GM12878 (cell line): Measurements from ENCODE around the gene ALDH1A2. TPM values are rescaled to one million over a fixed set of nuclear protein-coding genes. Genes with fewer than 3 reads are reported as not detected.

Source experiments
- ATAC-seq: fragments of 200-7000 bp; cut with Tn5 transposase; 3 replicates; pipeline ENCODE4 v1.9.1; 2020; ENCODE audit warnings: mild to moderate bottlenecking, moderate library complexity
- BruUV-seq: library from RNA; stranded (reverse); fragments of 400-500 nt; replicated peaks from 2 replicates; lab custom pipeline; 2021; lab: Mats Ljungman, UMichigan
- CTCF ChIA-PET: fragments of 300-600 bp; sonication (Branson Sonifier 250); formaldehyde crosslinking; extraction: SDS; loops from one replicate; lab custom pipeline; 2021; ENCODE audit warnings: inconsistent platforms; lab: Yijun Ruan, JAX
- POLR2A ChIA-PET: fragments of 350-600 bp; formaldehyde crosslinking; extraction: SDS; loops from one replicate; lab custom pipeline; 2021; ENCODE audit warnings: inconsistent platforms; lab: Charles Lee
- RAD21 ChIA-PET: fragments of 300-600 bp; sonication (Branson Sonifier 250); formaldehyde crosslinking; loops from one replicate; lab custom pipeline; 2023; ENCODE audit warnings: antibody characterized with exemption; ENCODE audit not compliant: unreplicated experiment; lab: Charles Lee
- SMC1A ChIA-PET: fragments of 300-600 bp; sonication (Branson Sonifier 250); formaldehyde crosslinking; loops from one replicate; lab custom pipeline; 2023; ENCODE audit not compliant: unreplicated experiment, uncharacterized antibody; lab: Charles Lee
- DNase-seq: peaks from one replicate; pipeline ENCODE4 v3.0.0-alpha.2; 2011; ENCODE audit warnings: low read depth, low spot score
- FAIRE-seq: peaks from 3 replicates; lab custom pipeline; 2011; peaks lifted over from hg19 to GRCh38; lab: Jason Lieb, UNC
- H2AFZ ChIP-seq: 2 replicates; pipeline ENCODE4 v1.6.0; 2011; ENCODE audit warnings: low read depth, low read length, control low read depth; ENCODE audit not compliant: control insufficient read depth
- H3K27ac ChIP-seq: 2 replicates; pipeline ENCODE4 v1.5.1; 2011; ENCODE audit warnings: control low read depth; ENCODE audit not compliant: control insufficient read depth, insufficient read depth
- H3K27me3 ChIP-seq, 2 experiments: replicated peaks in 1 of 2; 2 replicates each; pipeline versions ENCODE4 v1.6.0 to v1.6.1; 2011; ENCODE audit warnings: low read length in 1 of 2; ENCODE audit not compliant: control insufficient read depth in 2 of 2, insufficient read depth in 2 of 2
- H3K36me3 ChIP-seq, 2 experiments: 2 replicates each; pipeline ENCODE4 v1.5.1; 2011; ENCODE audit warnings: low read length in 1 of 2; ENCODE audit not compliant: control insufficient read depth in 2 of 2, insufficient read depth in 2 of 2
- H3K4me1 ChIP-seq: 2 replicates; pipeline ENCODE4 v1.6.1; 2011; ENCODE audit warnings: mild to moderate bottlenecking, low read length, moderate library complexity, mixed read lengths; ENCODE audit not compliant: control insufficient read depth, insufficient read depth
- H3K4me2 ChIP-seq: 2 replicates; pipeline ENCODE4 v1.6.0; 2011; ENCODE audit warnings: control low read depth; ENCODE audit not compliant: control insufficient read depth, insufficient read depth
- H3K4me3 ChIP-seq: fragments of 200-600 bp; sonication (generic); 2 replicates; pipeline ENCODE4 v1.5.1; 2016
- H3K79me2 ChIP-seq: 2 replicates; pipeline ENCODE4 v1.6.0; 2011; ENCODE audit warnings: low read length; ENCODE audit not compliant: control insufficient read depth, insufficient read depth
- H3K9ac ChIP-seq: 2 replicates; pipeline ENCODE4 v1.8.0; 2011; ENCODE audit warnings: low read length, control low read depth, mixed read lengths; ENCODE audit not compliant: control insufficient read depth, insufficient read depth
- H3K9me3 ChIP-seq: replicated peaks from 3 replicates; pipeline ENCODE4 v1.5.1; 2011; ENCODE audit warnings: mild to moderate bottlenecking, low read length; ENCODE audit not compliant: control insufficient read depth, insufficient read depth
- H4K20me1 ChIP-seq: 2 replicates; pipeline ENCODE4 v1.6.0; 2011; ENCODE audit not compliant: control insufficient read depth, insufficient read depth
- ATF7 ChIP-seq: fragments of 450-650 bp; IDR thresholded peaks from 2 replicates; pipeline ENCODE4 v1.6.1; 2016; ENCODE audit warnings: low read depth, mild to moderate bottlenecking
- CEBPB ChIP-seq, 2 experiments: fragments of 150-350 bp in 1 of 2; IDR thresholded peaks; 2 replicates each; pipeline ENCODE4 v1.6.1; 2012 to 2014; ENCODE audit warnings: low read depth in 2 of 2, low read length in 2 of 2, borderline replicate concordance in 1 of 2, inconsistent platforms in 1 of 2
- E2F8 ChIP-seq: fragments of 450-650 bp; IDR thresholded peaks from 2 replicates; pipeline ENCODE4 v1.6.1; 2018; ENCODE audit warnings: mild to moderate bottlenecking, low read depth, moderate library complexity; ENCODE audit not compliant: partially characterized antibody
- FOXK2 ChIP-seq: fragments of 450-650 bp; IDR thresholded peaks from 2 replicates; pipeline ENCODE4 v1.6.1; 2017; ENCODE audit warnings: mild to moderate bottlenecking, moderate library complexity
- IKZF1 ChIP-seq: fragments of 450-650 bp; conservative IDR thresholded peaks from 2 replicates; pipeline ENCODE4 v1.6.1; 2017; ENCODE audit warnings: antibody characterized with exemption, mild to moderate bottlenecking
- IKZF2 ChIP-seq, 2 experiments: fragments of 450-650 bp; IDR thresholded peaks; 2 replicates each; pipeline ENCODE4 v1.6.1; 2017; ENCODE audit warnings: mild to moderate bottlenecking in 2 of 2, moderate library complexity in 2 of 2
- KDM1A ChIP-seq: fragments of 200-600 bp; sonication (generic); IDR thresholded peaks from 2 replicates; pipeline ENCODE4 v1.6.1; 2016; ENCODE audit warnings: borderline replicate concordance
- KLF5 ChIP-seq: fragments of 450-650 bp; IDR thresholded peaks from 2 replicates; pipeline ENCODE4 v1.6.1; 2014; ENCODE audit warnings: mild to moderate bottlenecking; ENCODE audit not compliant: partially characterized antibody
- LARP7 ChIP-seq: fragments of 450-650 bp; IDR thresholded peaks from 2 replicates; pipeline ENCODE4 v1.6.1; 2017; ENCODE audit warnings: mild to moderate bottlenecking
- MTA2 ChIP-seq: fragments of 450-650 bp; IDR thresholded peaks from 2 replicates; pipeline ENCODE4 v1.6.1; 2016; ENCODE audit warnings: low read depth, mild to moderate bottlenecking, moderate library complexity
- MYC ChIP-seq: IDR thresholded peaks from 2 replicates; pipeline ENCODE4 v1.6.1; 2011; ENCODE audit warnings: mild to moderate bottlenecking, low read length, moderate library complexity, inconsistent platforms; ENCODE audit not compliant: insufficient read depth, insufficient replicate concordance, insufficient read length, severe bottlenecking
- RB1 ChIP-seq: fragments of 450-650 bp; formaldehyde crosslinking; IDR thresholded peaks from 2 replicates; pipeline ENCODE4 v1.6.1; 2017; ENCODE audit warnings: mild to moderate bottlenecking, borderline replicate concordance
- RBBP5 ChIP-seq: fragments of 200-600 bp; sonication (generic); conservative IDR thresholded peaks from 2 replicates; pipeline ENCODE4 v1.6.1; 2016
- SMARCA5 ChIP-seq: fragments of 450-650 bp; IDR thresholded peaks from 2 replicates; pipeline ENCODE4 v1.6.1; 2017; ENCODE audit warnings: mild to moderate bottlenecking
- SMC3 ChIP-seq: IDR thresholded peaks from 2 replicates; pipeline ENCODE4 v1.6.1; 2011; ENCODE audit warnings: low read length, improper control_type of control experiment, borderline replicate concordance
- ZNF217 ChIP-seq: fragments of 450-650 bp; IDR thresholded peaks from 2 replicates; pipeline ENCODE4 v1.6.1; 2017; ENCODE audit warnings: antibody characterized with exemption, mild to moderate bottlenecking
- ZZZ3 ChIP-seq: IDR thresholded peaks from 2 replicates; pipeline ENCODE4 v1.6.1; 2011; ENCODE audit warnings: low read depth; ENCODE audit not compliant: control insufficient read depth, insufficient read length
- WGBS: methylation state at CpG from one replicate; pipeline ENCODE4 v1.1.6; 2016; ENCODE audit warnings: low lambda C conversion rate; ENCODE audit not compliant: insufficient replicate concordance, insufficient coverage; ENCODE audit errors: missing lambda C conversion rate; 5-methylcytosine and 5-hydroxymethylcytosine counted together
- in situ Hi-C: fragments of 300-500 bp; cut with MboI; formaldehyde crosslinking; loops from 9 replicates; pipeline ENCODE4 v1.14.3; 2018; ENCODE audit warnings: mixed read lengths
- intact Hi-C: fragments of 100-400 bp; cut with micrococcal nuclease; formaldehyde crosslinking; loops from one replicate; pipeline ENCODE4 v1.14.2; 2022; ENCODE audit not compliant: unreplicated experiment
- polyA plus RNA-seq, 11 experiments: library from polyadenylated mRNA; depleted of rRNA in 4 of 11; unstranded in 6 of 11; stranded (reverse) in 5 of 11; fragments of >200 nt; fragmentation: Nextera tagmentation in 4 of 11; fragmentation: Illumina TruSeq in 1 of 11; extraction: Ambion mirVana in 4 of 11; extraction: Trizol in 1 of 11; gene quantifications; 1 replicate in 1 of 11; 2 replicates in 10 of 11; pipeline versions ENCODE4 v1.2.1 to v1.2.3, GENCODE V29; 2011 to 2016; ENCODE audit warnings: inconsistent platforms in 2 of 11, missing spikeins in 2 of 11, low read depth in 1 of 11
- total RNA-seq, 4 experiments: library from RNA; depleted of rRNA in 3 of 4; stranded (reverse); fragments of >200 nt in 3 of 4; fragmentation: Illumina TruSeq in 1 of 4; extraction: Trizol in 1 of 4; gene quantifications; 2 replicates each; pipeline versions ENCODE4 v1.2.1 to v1.2.3, GENCODE V29; 2013 to 2021
- TF ChIP-seq, protein P1 (sequence below): fragments of 450-650 bp; IDR thresholded peaks from 2 replicates; pipeline ENCODE4 v1.6.1; 2017; ENCODE audit warnings: mild to moderate bottlenecking, moderate library complexity
- TF ChIP-seq, protein P2 (sequence below): fragments of 450-650 bp; IDR thresholded peaks from 2 replicates; pipeline ENCODE4 v1.6.1; 2014; ENCODE audit warnings: mild to moderate bottlenecking

Gene ALDH1A2
- total and polyA plus RNA-seq, 10 of the 15 experiments (the other 5 are each of a cell fraction or from before 2014, with no cell fraction given): 0.06 to 0.92 (median 0.18) TPM; not detected in 5

DNA sequence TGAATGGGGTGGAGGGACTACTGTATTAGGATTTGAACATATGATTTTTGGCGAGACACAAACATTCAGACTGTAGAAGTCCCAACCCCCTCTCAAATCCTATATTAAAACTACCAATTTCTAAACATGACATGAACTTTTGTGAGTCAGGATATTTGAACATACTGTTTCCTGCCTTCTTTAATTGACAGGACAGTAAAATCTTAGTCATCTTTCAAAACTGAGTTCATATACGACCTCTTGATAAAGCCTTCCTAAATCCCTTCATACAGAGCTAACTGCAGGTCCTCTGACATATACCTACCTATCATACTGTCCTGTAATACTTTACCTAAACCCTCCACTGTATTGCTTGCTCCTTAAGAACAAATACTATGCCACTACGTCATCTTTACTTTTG lies 23.5 kb downstream of the ALDH1A2 start (continued):
- TF ChIP-seq, protein P1, sequence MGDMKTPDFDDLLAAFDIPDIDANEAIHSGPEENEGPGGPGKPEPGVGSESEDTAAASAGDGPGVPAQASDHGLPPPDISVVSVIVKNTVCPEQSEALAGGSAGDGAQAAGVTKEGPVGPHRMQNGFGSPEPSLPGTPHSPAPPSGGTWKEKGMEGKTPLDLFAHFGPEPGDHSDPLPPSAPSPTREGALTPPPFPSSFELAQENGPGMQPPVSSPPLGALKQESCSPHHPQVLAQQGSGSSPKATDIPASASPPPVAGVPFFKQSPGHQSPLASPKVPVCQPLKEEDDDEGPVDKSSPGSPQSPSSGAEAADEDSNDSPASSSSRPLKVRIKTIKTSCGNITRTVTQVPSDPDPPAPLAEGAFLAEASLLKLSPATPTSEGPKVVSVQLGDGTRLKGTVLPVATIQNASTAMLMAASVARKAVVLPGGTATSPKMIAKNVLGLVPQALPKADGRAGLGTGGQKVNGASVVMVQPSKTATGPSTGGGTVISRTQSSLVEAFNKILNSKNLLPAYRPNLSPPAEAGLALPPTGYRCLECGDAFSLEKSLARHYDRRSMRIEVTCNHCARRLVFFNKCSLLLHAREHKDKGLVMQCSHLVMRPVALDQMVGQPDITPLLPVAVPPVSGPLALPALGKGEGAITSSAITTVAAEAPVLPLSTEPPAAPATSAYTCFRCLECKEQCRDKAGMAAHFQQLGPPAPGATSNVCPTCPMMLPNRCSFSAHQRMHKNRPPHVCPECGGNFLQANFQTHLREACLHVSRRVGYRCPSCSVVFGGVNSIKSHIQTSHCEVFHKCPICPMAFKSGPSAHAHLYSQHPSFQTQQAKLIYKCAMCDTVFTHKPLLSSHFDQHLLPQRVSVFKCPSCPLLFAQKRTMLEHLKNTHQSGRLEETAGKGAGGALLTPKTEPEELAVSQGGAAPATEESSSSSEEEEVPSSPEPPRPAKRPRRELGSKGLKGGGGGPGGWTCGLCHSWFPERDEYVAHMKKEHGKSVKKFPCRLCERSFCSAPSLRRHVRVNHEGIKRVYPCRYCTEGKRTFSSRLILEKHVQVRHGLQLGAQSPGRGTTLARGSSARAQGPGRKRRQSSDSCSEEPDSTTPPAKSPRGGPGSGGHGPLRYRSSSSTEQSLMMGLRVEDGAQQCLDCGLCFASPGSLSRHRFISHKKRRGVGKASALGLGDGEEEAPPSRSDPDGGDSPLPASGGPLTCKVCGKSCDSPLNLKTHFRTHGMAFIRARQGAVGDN: no peak
- TF ChIP-seq KDM1A (no peak), SMC3 (no peak), IKZF1 (no peak), RBBP5 (no peak), ZNF217 (no peak)
- TF ChIP-seq, protein P2, sequence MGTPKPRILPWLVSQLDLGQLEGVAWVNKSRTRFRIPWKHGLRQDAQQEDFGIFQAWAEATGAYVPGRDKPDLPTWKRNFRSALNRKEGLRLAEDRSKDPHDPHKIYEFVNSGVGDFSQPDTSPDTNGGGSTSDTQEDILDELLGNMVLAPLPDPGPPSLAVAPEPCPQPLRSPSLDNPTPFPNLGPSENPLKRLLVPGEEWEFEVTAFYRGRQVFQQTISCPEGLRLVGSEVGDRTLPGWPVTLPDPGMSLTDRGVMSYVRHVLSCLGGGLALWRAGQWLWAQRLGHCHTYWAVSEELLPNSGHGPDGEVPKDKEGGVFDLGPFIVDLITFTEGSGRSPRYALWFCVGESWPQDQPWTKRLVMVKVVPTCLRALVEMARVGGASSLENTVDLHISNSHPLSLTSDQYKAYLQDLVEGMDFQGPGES: no peak

DNA sequence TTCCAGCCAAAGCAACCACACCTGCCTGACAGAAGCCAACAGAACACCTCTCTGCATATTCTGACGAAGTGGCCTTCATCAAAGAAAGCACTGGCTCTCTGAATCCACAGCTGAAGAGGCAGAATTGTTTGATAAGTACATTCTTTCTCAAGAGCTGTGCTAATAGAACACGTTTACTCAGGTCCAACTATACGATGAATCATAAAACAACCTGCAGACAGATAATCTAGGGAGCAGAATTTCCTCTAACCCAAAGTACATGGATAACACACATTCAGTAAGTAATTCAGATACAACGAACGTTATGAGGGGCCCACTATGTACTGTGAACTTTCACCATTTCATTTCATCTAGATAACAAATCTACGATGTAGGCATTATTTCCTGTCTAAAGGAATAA lies 25.4 kb downstream of the ALDH1A2 start:
- TF ChIP-seq SMARCA5: no peak
- TF ChIP-seq MYC: no peak
- no peak for TF ChIP-seq CEBPB (IDR thresholded peaks at IDR 0.05; ENCODE audit: borderline replicate concordance in 1 of 2, low read depth in 2 of 2, low read length in 2 of 2)
- TF ChIP-seq FOXK2: no peak
- no peak for TF ChIP-seq LARP7
- no peak for TF ChIP-seq RB1
- no peak for TF ChIP-seq ZZZ3
- no peak for TF ChIP-seq IKZF2 (IDR thresholded peaks at IDR 0.05)
- no peak for TF ChIP-seq MTA2
- TF ChIP-seq E2F8: no peak
- no peak for TF ChIP-seq ATF7
- no peak for TF ChIP-seq KLF5
- Histone ChIP-seq H2AFZ (no peak overlapping the region), H3K9me3 (no peaks in the 10 kb centered on the region), H3K36me3 (no peaks in the 10 kb centered on the region), H3K27me3 (no peaks in the 10 kb centered on the region; a peak in 1 of 4 replicates), H3K9ac (no peak overlapping the region), H3K79me2 (no peaks in the 10 kb centered on the region), H4K20me1 (no peaks in the 10 kb centered on the region), H3K27ac (no peak overlapping the region), H3K4me2 (no peak overlapping the region), H3K4me3 (no peak overlapping the region), H3K4me1 (no peaks in the 10 kb centered on the region)
- ChIA-PET POLR2A (no interaction called here), CTCF (no interaction called here), RAD21 (no interaction called here), SMC1A (no interaction called here)
- in situ Hi-C loops: no loop called here
- FAIRE-seq (no peak), ATAC-seq (no peak), DNase-seq (no peak)
- no TSS peak for BruUV-seq
- WGBS: 1% methylated on average over 6 of the region's 6 CpGs
- intact Hi-C loops: no loop called here
